ENCODE results near the gene TPST1. TPM values are rescaled to one million over a fixed set of nuclear protein-coding genes. Genes with fewer than 3 reads are reported as not detected.

TPST1 gene
- total RNA-seq, 4 donors from 2014 or later = 1.4 to 3.7 (median 3.0) TPM

DNA sequence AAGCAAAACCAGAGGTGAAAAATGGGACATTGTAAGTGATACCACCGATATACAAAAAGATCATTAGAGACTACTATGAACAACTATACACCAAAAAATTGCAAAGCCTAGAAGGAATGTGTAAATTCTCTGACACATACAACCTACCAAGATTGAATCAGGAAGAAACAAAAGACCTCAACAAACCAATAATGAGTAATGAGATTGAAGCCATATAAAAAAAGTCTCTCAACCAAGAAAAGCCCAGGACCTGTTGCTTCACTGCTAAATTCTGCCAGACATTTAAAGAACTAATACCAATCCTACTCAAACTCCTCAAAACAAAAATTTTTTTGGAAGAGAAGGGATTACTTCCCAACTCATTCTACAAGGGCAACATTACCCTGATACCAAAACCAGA is 134.0 kb downstream of the TPST1 start:
- ATAC-seq = no peak
- Histone ChIP-seq H3K9me3 (peaks cover 0 to 3% (median 0%) of the 10 kb centered on the region in 3 donors), H3K36me3 (no peaks in the 10 kb centered on the region), H3K27me3 (no peaks in the 10 kb centered on the region), H3K4me3 (no peak overlapping the region), H3K27ac (no peak overlapping the region), H3K4me1 (no peaks in the 10 kb centered on the region)
- TF ChIP-seq POLR2A (IDR thresholded peaks at IDR 0.05) = no peak
- TF ChIP-seq, protein P1, sequence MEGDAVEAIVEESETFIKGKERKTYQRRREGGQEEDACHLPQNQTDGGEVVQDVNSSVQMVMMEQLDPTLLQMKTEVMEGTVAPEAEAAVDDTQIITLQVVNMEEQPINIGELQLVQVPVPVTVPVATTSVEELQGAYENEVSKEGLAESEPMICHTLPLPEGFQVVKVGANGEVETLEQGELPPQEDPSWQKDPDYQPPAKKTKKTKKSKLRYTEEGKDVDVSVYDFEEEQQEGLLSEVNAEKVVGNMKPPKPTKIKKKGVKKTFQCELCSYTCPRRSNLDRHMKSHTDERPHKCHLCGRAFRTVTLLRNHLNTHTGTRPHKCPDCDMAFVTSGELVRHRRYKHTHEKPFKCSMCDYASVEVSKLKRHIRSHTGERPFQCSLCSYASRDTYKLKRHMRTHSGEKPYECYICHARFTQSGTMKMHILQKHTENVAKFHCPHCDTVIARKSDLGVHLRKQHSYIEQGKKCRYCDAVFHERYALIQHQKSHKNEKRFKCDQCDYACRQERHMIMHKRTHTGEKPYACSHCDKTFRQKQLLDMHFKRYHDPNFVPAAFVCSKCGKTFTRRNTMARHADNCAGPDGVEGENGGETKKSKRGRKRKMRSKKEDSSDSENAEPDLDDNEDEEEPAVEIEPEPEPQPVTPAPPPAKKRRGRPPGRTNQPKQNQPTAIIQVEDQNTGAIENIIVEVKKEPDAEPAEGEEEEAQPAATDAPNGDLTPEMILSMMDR (IDR thresholded peaks at IDR 0.05 in 4 of 5, conservative IDR thresholded peaks at IDR 0.05 in 1 of 5) = no peak
- DNase-seq = no peak
- intact Hi-C loops (cut with DNase I; ENCODE audit: low total_unique reads) (no loop called here), in situ Hi-C loops (cut with MboI; ENCODE audit: low sequenced_read_pairs in 4 of 4) (no loop called here)

DNA sequence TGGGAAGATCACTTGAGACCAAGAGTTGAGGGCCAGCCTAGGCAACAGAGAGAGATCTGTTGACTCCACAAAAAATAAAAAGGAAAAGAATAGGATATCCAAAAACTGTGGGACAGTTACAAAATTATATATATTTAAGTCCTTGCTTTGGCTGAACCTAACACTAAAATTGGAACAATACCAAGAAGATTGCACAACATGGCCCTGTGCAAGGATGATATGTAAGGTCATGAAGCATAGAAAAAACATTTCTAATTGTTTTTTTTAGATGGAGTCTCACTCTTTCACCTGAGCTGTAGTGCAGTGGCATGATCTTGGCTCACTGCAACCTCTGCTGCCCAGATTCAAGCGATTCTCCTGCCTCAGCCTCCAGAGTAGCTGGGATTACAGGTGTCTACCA is 139.0 kb downstream of the TPST1 start:
- H3K27me3 ChIP-seq = no peaks in the 10 kb centered on the region
- no peak overlapping the region for H3K27ac ChIP-seq
- DNase-seq (no peak), ATAC-seq (no peak)
- H3K9me3 ChIP-seq = peaks cover 0 to 3% (median 0%) of the 10 kb centered on the region in 3 donors
- TF ChIP-seq, protein P1 (IDR thresholded peaks at IDR 0.05 in 4 of 5, conservative IDR thresholded peaks at IDR 0.05 in 1 of 5) = no peak
- TF ChIP-seq POLR2A (IDR thresholded peaks at IDR 0.05) = no peak
- no peaks in the 10 kb centered on the region for H3K36me3 ChIP-seq
- H3K4me1 ChIP-seq = peaks cover 4 to 5% of the 10 kb centered on the region in 2 donors
- H3K4me3 ChIP-seq = no peak overlapping the region
- intact Hi-C loops (cut with DNase I; ENCODE audit: low total_unique reads) = no loop called here
- in situ Hi-C loops (cut with MboI; ENCODE audit: low sequenced_read_pairs in 4 of 4) = no loop called here

DNA sequence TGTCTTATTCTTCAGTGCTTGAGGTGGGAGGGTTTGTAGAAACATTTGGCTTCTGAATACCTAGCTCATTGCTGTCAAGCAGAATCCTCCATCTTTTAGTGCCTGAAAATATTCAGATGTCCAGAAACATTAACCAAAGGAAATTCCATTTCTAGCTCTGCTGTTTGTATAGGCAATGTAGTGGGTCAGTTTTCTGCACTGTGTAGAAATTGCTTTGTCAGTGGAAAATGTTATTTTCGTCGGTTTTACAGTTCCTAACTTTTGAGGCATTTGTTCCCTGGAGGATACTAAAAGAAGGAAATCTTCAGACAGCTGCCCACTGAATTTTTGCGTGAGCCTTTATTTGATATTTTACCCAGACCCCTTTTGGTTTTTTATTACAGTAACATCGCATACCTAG is 143.4 kb downstream of the TPST1 start:
- intact Hi-C loops (cut with DNase I; ENCODE audit: low total_unique reads) = no loop called here
- no peaks in the 10 kb centered on the region for H3K36me3 ChIP-seq
- H3K27me3 ChIP-seq = no peaks in the 10 kb centered on the region
- in situ Hi-C loops (cut with MboI; ENCODE audit: low sequenced_read_pairs in 4 of 4) = no loop called here
- ATAC-seq = no peak
- DNase-seq = no peak
- H3K4me1 ChIP-seq = peaks cover 4 to 6% of the 10 kb centered on the region in 2 donors
- no peak overlapping the region for H3K4me3 ChIP-seq
- H3K27ac ChIP-seq = no peak overlapping the region
- no peaks in the 10 kb centered on the region for H3K9me3 ChIP-seq
- no peak for TF ChIP-seq POLR2A (IDR thresholded peaks at IDR 0.05)
- TF ChIP-seq, protein P1 (IDR thresholded peaks at IDR 0.05 in 4 of 5, conservative IDR thresholded peaks at IDR 0.05 in 1 of 5) = no peak

DNA sequence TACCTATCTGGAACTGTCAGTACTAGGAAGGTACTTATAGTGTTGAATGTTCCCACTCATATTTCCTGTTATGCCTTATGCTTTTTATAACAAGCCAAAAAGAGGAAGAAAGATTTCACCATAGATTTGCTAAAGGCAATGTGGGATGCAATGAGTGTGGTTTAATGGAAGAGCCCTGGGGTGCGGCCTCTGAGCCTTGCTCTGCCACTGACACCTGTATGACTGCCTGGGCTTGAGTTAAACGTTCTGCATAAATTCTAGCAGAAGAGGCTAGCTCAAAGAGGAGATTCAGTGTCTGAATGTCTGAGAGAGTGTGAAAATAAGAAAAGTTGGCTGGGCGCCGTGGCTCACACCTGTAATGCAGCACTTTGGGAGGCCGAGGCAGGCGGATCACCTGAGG is 143.8 kb downstream of the TPST1 start:
- no peak overlapping the region for H3K27ac ChIP-seq
- H3K9me3 ChIP-seq = no peaks in the 10 kb centered on the region
- TF ChIP-seq, protein P1 (IDR thresholded peaks at IDR 0.05 in 4 of 5, conservative IDR thresholded peaks at IDR 0.05 in 1 of 5) = no peak
- no peak for TF ChIP-seq POLR2A (IDR thresholded peaks at IDR 0.05)
- H3K36me3 ChIP-seq = no peaks in the 10 kb centered on the region
- H3K4me3 ChIP-seq = no peak overlapping the region
- DNase-seq = no peak
- H3K4me1 ChIP-seq = peaks cover 4 to 6% of the 10 kb centered on the region in 2 donors
- intact Hi-C loops (cut with DNase I; ENCODE audit: low total_unique reads) = no loop called here
- ATAC-seq = no peak
- in situ Hi-C loops (cut with MboI; ENCODE audit: low sequenced_read_pairs in 4 of 4) = no loop called here
- no peaks in the 10 kb centered on the region for H3K27me3 ChIP-seq

DNA sequence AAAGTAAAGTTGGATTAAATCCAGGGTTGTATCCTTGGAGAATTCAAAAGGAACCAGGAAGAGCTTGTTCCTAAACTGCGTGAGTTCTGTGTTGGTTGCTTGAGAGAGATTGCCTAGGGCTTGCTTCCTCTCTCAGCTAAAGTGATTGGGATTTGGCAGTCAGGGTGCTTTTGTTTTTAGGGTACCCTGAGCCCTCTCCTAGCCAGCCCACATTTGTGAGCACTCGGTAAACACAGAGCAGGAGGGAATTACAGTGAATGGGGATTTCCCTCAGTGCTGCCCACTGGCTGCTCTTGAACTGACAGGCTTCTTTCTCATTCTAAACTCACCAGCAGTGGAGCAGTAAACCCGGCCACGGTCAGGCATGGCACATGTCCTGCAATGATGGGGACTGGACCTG is 146.9 kb downstream of the TPST1 start:
- Histone ChIP-seq H3K4me1 (peaks cover 4 to 6% of the 10 kb centered on the region in 2 donors), H3K4me3 (no peak overlapping the region), H3K9me3 (no peaks in the 10 kb centered on the region), H3K36me3 (no peaks in the 10 kb centered on the region), H3K27me3 (no peaks in the 10 kb centered on the region), H3K27ac (no peak overlapping the region)
- intact Hi-C loops (cut with DNase I; ENCODE audit: low total_unique reads) (no loop called here), in situ Hi-C loops (cut with MboI; ENCODE audit: low sequenced_read_pairs in 4 of 4) (no loop called here)
- ATAC-seq (no peak), DNase-seq (no peak)
- TF ChIP-seq, protein P1 (IDR thresholded peaks at IDR 0.05 in 4 of 5, conservative IDR thresholded peaks at IDR 0.05 in 1 of 5) = no peak
- TF ChIP-seq POLR2A (IDR thresholded peaks at IDR 0.05) = no peak
